Fibroblast of skin of back (primary cell): ENCODE measurements around the gene ROCK2.
"Not testable (repeated sequence)": the region's sequence is repeated elsewhere in the genome, so short reads cannot be mapped to it uniquely, and the experiment has no call there.

Experiments
- DNase-seq: peaks from one replicate; pipeline ENCODE4 v3.0.0-alpha.2; 2013

ROCK2 gene

DNA sequence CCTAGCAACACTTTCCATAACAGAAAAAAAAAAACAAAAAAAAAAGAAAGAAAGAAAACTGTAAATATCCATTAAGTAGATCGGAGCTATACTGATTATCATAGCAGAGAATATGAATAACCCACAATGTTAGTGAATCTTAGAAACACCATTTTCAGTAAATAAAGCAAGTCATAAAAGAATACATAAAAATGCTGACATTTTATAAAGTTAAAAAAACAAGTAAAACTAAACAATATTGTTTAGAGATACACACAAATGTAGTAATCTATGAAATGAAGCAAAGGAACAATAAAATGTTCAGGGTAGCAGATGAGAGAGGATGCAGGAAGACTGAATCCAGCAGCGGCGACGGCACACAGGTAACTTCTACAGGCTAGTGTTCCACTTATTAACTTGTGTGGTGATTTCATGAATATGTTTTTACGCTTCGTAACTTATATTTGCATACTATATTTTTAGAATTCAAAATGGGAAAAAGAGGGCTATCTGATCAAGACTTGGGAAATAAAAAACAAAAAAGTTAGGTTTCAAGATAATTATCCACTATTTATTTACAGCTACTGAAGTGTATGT, 4.8 kb downstream of the ROCK2 start:
- DNase-seq = no peak

- no peak for DNase-seq
Observed at GRCh38 chr2:11338580-11338979, 5.9 kb downstream of the ROCK2 start.

GRCh38 chr2:11337909-11338308, 6.5 kb downstream of the ROCK2 start:
- DNase-seq = no peak

- no peak for DNase-seq
Observed at GRCh38 chr2:11336189-11336588, 8.2 kb downstream of the ROCK2 start.

DNA sequence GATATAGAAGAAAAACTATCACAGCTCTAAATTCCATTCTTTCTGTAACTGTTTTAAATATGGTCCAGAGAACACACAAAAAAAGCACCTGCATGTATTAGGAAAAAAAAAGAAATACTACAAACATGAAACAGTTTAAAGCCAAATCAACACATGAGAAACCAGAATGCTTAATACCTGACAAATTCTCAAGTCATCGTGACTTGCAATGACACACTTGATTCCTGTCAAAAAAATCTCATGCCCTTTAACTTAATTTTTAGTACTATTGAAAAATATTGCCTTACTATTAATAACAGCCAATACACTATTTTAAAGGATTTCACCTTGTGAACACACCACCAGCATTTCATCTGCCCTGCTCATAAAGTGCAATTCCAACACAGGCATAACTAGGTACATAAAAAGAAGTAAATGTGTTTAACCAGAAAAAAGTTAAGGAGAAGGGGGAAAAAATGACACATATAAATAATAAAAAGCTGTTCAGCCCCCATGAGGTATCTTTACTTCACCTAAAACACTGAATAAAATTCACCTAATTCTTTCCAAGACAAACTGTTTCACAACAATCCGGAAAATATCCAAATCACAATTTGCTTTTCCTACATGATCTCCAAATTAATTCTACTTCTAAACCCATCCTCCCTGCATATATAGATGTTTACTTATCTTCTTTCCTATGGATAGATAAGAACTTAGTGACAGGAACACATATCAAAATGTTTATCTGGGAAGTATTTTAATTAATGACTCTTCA, 10.8 kb downstream of the ROCK2 start:
- DNase-seq = no peak

DNA sequence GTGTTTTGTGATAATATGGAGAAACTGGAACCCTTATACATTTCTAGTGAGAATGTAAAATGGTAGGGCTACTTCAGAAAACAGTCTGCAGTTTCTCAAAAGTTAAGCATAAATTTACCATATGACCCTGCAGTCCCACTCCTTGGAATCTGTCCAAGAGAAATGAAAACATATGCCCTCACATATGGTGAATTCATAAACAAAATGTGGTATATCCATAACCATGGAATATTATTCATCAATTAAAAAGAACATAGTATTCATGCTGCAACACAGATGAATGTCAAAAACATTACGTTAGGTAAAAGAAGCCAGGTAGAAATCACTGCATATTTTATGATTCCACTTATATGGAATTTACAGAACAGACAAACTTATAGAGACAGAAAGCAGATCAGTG, 11.8 kb downstream of the ROCK2 start:
- DNase-seq = no peak

DNA sequence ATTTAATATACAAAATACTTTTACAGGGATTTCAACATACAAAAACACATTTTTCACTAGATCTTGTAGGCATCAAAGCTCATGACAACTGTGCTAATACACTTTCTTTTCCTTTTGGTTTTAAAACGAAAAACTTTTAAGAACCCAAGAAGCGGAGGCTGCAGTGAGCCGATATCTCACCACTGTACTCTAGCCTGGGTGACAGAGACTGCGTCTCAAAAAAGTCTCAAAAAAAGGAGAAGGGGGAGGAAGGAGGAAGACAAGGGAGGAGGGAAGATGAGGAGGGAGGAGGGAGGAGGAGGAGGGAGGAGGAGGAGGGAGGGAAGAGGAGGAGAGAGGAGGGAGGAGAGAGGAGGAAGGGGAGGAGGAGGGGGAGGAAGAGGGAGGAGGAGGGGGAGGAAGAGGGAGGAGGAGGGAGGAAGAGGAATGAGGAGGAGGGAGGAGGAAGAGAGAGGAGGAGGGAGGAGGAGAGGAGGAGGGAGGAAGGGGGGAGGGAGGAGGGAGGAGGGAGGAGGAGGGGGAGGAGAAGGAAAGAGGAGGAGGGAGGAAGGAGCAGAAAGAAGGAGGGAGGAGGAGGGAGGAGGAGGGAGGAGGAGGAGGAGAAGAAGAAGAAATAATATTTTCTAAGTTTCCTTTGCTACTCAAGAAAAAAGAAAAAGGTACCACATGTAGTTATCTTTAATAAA, 13.8 kb downstream of the ROCK2 start:
- peak; percentile 25 for DNase-seq

GRCh38 chr2:11329776-11330175, 14.7 kb downstream of the ROCK2 start:
- peak; percentile 76 for DNase-seq

- not testable (repeated sequence) for DNase-seq
Observed at GRCh38 chr2:11328522-11328921, 15.9 kb downstream of the ROCK2 start.

DNA sequence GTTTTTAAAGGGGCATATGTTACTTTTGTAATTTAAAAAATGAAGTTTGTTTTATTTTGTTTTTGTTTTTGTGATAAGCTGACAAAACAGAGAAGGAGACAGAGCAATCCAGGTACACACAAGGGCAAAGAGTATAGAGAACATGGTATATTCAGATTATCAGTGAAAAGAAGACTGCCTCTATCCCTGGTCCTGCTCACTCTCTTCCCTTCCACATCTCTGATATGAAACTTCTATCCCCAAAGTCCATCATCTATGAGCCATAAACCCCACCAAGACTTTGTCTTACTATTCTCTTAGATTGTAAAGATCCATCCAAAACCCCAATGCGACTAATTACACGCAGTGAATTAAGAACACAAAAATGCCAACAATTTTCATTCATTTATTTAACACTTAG, 16.6 kb downstream of the ROCK2 start:
- DNase-seq = no peak

GRCh38 chr2:11326677-11327211, 17.7 kb downstream of the ROCK2 start:
- no peak for DNase-seq

DNA sequence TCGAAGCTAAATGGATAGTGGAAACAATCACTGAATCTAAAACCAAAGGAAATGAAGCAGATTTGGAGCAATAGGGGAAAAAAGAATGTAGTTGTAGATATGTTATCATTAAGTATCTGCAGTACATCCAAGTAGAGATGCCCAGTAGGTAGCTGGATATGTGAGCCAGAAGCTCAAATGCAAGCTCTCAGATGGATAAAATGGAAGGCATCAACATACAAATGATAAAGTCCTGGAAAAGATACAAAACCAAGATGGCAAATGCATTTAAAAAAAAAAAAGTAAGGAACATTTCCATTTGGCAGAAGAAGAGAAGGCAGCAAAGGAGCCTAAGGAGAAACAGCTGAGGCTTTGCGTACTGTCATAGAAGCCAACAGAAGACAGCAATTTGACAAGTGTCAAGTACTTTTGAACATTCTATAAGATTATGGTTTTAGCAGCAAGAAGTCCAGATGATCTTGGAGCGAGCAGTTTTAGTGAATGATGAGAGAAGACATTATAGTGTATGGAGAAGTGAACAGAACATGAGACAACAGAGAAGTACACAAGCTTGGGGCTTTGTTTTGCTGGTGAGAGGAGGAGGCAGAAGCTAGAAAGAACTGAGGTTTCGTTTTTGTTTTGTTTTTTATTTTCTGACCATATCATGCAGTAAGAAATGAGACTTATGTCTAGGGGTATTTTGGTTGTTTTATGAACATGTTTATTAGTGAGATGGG, 18.3 kb downstream of the ROCK2 start:
- DNase-seq = no peak

DNA sequence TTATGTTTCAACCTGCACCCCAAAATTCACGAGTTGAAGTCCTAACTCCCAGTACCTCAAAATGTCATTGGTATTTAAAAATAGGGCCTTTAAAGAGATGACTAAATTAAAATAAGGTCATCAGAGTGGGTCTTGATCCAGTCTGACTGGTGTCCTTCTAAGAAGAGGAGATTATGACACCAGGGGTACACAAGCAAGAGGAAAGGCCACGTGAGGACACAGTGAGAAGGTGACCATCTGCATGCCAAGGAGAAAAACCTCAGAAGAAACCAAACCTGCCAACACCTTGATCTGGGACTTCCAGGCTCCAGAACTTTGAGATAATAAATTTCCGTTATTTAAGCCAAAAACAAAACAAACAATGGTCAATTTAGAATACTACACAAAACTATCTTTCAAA, 22.6 kb downstream of the ROCK2 start:
- DNase-seq = no peak

- DNase-seq = no peak
Observed at GRCh38 chr2:11320698-11321492, 23.5 kb downstream of the ROCK2 start.

- no peak for DNase-seq
Observed at GRCh38 chr2:11319939-11320338, 24.5 kb downstream of the ROCK2 start.

DNA sequence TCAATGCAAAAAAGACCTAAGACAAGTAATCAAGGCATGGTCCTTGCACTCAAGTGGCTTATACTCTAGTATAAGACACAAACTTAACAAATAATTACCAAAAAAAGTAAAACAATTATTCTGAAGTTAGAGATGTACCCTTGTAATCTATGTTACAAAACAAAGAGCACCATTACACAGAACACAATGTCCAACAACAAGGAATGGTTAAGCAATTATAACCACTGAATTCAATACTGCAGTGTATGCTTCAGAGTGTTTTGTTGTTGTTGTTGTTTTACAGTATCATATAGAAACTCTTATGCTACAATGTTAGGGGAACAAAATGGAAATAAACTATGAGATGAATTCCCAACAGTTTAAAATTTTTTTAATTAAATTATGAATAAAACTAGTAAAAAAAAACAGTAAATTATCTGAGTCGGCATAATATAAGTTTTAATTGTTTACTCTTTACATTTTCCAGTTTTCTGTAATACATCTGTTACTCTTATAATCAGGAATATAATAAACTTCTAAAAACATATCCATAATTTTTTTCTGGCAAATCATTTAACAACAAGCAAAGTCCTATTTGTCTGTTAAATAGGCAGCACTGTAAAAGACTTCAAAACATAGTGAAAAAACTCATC, 29.2 kb downstream of the ROCK2 start:
- DNase-seq = no peak

DNA sequence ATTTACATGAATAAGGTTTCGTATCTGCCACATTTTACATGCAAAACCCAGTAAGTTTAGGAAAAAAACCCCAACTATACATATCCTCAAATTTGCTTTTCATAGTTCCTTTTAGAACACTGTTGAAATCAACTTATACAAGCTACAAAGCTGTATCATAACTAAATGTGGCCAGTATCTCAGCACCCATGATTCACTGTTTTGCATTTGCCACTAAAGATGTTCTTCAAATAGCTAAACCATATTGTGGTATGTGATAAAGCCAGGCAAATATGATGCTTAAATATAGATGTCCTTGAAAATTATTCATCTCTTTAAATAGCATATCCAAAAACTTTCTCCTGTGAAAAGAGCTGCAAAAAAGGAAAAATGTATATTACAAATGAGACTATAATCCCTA, 29.9 kb downstream of the ROCK2 start:
- peak; percentile 63 for DNase-seq

DNA sequence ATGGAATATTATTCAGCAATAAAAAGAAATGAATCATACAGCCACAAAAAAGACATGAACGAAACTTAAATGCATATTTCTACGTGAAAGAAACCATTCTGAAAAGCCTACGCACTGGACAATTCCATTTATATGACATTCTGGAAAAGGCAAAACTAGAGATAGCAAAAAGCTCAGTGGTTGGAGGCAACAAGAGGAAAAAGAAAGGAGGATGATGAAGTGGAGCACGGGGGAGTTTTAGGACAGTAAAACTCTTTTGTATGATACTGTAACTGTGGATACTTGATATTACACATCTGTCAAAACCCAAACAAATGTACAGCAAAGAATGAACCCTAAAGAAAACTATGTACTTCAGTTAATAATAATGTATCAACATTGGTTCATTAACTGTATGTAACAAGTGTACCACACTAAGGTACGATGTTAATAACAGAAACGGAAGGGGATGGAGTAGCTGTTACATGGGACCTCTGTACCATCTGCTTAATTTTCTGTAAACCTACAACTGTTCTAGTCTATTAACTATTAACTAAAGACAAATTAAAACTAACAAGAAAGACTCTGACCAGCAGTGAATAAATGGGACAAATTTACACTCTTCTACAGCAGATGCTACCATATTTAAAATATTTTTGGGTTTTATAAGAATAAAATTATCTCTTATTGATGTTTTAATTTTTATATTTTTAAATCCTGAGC, 31.5 kb downstream of the ROCK2 start:
- DNase-seq = no peak

- no peak for DNase-seq
Observed at GRCh38 chr2:11311543-11311942, 32.9 kb downstream of the ROCK2 start.

GRCh38 chr2:11310212-11310611, 34.2 kb downstream of the ROCK2 start:
- no peak for DNase-seq

DNA sequence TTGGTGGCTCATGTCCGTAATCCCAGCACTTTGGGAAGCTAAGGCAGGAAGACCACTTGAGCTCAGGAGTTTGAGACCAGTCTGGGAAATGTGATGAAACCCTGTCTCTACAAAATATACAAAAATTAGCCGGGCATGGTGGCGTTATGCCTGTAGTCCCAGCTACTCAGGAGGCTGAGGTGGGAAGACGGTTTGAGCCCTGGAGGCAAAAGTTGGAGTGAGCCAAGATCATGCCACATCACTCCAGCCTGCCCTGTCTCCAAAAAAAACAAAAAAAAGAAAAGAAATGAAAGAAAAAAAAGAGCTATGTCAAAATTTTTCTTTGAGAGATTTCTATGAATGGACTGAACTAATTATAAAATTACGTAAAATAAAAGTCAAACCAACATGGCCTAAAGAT, 34.7 kb downstream of the ROCK2 start:
- no peak for DNase-seq
